HG02623 (cell line): ENCODE measurements around the gene WWOX.

ENCODE experiments used
- ATAC-seq: cut with Tn5 transposase; IDR thresholded peaks from one replicate; pipeline ENCODE4 v1.9.1; 2021; ENCODE audit warnings: moderate library complexity; ENCODE audit not compliant: unreplicated experiment

WWOX gene

GRCh38 chr16:78952630-78953029 is 853.2 kb downstream of the WWOX start:
- ATAC-seq: no peak

- no peak for ATAC-seq
Observed at GRCh38 chr16:78953526-78953925, 854.1 kb downstream of the WWOX start.

DNA sequence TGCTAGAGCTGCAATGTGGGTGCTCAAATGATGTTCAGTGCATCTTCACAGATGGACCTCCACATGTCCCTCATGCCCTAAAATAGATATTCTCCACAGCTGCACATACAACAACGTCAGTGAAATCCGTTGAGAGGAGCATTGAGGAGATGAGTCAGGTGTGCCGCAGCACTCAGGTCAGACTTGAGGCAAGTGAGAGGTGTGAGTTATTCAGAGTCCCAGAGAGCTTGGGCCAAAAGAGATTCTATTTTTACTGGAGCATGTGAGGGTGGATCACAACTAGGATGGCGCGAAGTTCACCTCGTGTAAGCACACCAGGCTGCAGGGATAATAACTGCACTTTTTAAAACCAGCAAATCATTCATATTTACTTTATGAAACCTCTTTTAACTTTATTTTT is 855.8 kb downstream of the WWOX start:
- no peak for ATAC-seq

DNA sequence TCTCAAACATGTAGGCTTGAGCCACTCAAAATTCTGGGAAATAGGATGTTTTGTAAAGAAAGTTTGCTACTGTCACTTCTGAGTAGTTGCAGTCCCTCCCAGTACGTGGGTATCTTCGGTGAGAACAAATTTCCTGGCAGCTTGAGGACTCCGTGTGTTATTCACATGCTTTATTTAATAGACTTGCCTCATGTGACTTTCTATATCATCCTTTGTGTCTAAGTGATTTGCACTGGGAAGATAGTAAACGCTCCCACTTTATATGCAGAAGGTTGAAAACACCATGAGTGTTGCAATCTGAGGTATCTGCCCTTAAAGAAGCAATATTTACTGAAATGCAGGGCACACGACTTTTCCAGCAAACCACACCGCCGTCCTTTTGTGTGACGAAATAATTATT is 857.4 kb downstream of the WWOX start:
- ATAC-seq: no peak

- ATAC-seq: no peak
Observed at GRCh38 chr16:78957317-78958100, 858.1 kb downstream of the WWOX start.

- peak; percentile 45 for ATAC-seq
Observed at GRCh38 chr16:78961464-78961863, 862.0 kb downstream of the WWOX start.

- ATAC-seq: peak; percentile 89
Observed at GRCh38 chr16:78962457-78962929, 863.0 kb downstream of the WWOX start.

DNA sequence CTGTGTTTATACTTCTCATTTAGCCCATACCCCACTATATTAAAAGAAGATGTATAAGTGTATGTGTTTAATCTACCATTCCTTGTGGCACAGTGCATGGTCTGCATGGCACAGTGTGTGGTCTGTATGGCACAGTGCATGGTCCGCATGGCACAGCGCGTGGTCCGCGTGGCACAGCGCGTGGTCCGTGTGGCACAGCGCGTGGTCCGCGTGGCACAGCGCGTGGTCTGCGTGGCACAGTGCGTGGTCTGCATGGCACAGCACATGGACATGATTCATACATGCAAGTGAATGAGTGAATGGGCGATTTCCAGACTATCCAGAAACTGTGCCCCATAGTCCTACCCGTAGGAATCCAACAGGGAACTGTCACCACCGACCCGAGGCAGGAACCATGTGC is 868.5 kb downstream of the WWOX start:
- ATAC-seq: no peak

- no peak for ATAC-seq
Observed at GRCh38 chr16:78969721-78970120, 870.3 kb downstream of the WWOX start.

GRCh38 chr16:78970650-78971049 is 871.2 kb downstream of the WWOX start:
- ATAC-seq: no peak

GRCh38 chr16:78972006-78972405 is 872.6 kb downstream of the WWOX start:
- no peak for ATAC-seq

DNA sequence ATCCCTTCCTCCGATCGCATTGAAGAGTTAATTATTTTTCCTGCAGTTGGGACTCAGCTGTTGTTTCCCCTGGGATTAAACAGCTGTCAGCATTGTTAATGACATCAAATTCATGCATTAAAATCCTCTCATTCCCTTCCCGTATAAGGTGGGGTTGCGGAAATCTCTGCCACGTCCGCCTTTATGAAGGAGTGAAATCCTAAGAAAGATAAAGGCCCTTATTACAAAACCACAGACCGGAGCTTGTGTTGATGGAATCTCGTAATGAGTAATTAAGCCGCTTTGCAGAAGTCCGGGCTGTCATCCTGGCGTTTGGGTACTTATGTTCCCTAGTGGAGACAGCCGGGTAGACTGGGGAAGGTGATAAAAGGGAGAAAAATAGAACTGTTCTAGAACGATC is 873.5 kb downstream of the WWOX start:
- no peak for ATAC-seq

GRCh38 chr16:78976212-78976611 is 876.8 kb downstream of the WWOX start:
- no peak for ATAC-seq

DNA sequence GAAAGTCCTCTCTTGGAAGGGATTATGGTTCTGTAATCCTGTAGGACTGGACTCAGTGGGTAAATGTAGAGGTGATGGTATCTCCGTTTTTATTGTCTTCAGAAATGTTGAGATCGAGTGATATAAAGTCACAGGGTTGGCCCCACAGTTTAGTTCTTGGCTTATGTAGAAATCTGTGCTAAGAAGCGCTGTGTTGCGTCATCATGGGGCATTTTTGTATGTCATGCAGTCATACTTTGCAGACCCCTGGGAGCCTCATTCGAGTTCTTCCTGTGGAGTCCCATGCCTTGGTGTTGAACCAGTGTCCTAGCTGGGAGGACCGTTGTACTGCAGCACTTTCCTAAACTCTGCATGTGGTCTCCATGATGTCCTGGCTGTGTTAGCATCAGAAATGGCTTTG is 881.4 kb downstream of the WWOX start:
- ATAC-seq: no peak

DNA sequence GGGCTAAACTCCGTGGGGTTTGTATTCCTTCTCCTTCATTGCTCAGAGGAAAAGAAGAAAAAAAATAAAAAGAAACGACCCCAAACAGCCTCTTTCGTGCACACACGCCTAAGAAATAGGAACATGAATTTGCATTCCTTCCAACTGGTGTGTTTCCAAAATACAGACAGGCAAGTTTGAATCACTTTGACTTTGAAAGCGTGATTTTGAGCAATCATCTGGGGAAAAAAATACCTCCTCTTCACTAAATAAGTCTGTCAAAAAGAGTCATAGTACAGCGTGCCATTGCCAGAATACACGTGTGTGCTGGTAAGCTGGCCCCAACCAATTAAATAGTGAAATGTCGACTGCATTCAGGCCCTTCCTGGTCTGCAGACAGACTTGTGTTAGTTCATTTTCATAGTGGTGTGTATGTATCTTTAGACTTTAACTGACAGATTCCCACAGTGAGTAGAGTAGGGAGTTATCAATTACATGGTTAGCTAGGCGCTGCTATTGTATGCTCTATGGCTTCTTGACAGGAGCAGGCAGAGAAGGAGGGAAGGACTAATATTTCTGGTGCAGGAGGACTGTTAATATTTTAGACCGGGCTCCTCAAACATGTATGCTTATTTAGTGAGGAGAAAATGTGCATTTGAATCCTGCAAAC is 882.8 kb downstream of the WWOX start:
- ATAC-seq: no peak

GRCh38 chr16:78984324-78984723 is 884.9 kb downstream of the WWOX start:
- ATAC-seq: no peak

DNA sequence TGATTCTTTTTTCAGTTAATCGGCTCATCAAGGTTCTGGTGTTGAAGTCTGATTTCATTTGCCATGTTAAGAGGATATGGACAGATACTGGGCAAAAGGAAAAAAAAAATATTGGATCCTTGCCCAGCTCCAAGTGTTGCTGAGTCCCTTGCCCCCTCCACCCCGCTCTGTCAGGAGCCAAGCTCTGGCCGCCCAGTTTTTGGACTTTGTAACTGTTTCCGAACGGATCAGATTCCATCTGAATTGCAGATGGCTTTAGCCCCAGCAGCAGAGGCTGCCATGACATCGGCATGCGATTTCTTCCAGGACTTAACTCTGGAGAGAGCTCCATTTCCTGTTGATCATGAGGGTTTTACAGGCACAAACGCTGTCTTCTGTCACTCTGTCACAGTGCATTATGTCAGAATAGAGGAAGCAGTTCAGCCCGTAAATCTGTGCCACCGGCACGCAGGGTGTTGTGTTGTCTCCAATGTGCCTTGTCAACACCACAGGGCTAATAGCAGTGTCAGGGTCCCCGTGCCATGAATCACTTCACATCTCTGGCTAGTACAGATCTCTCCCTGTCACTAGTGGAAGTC is 885.5 kb downstream of the WWOX start:
- ATAC-seq: no peak

- ATAC-seq: no peak
Observed at GRCh38 chr16:78985716-78986605, 886.5 kb downstream of the WWOX start.

DNA sequence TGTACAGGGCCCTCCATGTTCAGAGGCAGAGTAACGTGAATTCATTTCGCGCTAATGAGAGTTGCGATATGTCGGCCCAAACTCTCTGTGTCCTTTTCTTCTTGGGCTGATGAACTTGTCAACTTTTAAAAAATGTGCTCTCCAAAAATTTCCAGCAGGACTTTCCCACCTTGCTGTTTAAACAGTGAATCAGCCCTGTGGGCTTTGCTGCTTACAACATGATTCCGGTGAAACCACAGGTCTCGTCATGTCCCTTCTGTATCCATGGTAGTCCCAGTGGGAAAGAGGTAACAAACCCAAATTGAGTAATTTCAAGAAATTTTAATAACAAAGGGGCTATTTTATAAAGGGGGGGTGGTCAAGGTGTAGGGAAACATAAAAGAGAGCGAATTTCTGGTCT is 888.2 kb downstream of the WWOX start:
- no peak for ATAC-seq

GRCh38 chr16:78988361-78988969 is 889.0 kb downstream of the WWOX start:
- ATAC-seq: no peak

- ATAC-seq: no peak
Observed at GRCh38 chr16:78990309-78990701, 890.9 kb downstream of the WWOX start.
